ENCODE results near the gene ZNF138. TPM values are rescaled to one million over a fixed set of nuclear protein-coding genes. Genes with fewer than 3 reads are reported as not detected.
A peak's percentile ranks its signal among the peaks of the same experiment; 100 is the strongest.

ZNF138 gene
- total RNA-seq, 1 experiment from 2014 or later: 12.5 TPM

DNA sequence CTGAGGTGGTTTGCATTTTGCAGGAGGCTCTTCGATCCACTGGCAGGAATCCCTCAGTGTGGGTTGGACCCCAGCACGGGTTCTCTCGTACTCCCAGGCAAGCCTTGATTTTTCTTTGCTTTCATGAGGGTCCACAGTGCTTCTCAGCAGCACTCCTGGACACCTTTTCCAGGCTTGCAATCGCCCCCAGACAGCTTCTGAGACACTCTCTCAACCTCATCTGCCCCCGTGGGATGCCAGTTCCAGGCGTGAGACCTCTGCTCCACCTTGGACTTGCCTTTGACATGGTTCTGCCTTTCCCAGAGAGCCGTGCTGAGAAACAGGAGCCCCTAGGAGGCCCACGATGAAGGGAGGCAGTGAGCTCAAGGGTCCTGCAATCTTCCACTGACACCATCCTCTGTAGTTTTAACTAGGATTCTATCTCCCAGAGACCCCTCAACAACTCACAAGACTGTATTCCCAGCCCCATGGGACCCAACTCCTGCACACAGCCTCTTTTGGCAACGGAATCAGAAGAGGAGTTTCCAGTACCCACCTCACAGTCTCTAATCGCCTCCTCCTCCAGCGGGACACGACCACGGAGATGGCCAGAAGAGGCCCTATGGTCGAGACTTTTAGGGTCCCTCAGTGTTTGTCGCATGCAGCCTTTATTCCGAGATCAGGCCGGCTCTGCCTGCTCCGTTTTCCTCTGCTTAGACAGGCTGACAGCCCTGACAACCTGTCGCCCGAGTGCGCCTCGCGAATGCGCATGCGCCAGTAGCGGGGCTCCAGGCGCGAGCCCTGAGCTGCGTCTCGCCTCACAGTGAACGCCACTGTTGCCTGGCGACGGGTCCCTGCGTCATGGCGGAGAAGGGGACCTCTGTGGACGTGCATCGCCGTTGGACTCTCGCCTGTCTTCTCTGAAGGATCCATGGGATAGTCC, 82.8 kb downstream of the ZNF138 start:
- Histone ChIP-seq H3K27me3 (replicated peaks; ENCODE audit: control insufficient read depth, insufficient read depth, low read length) (no peaks in the 10 kb centered on the region), H3K36me3 (ENCODE audit: control insufficient read depth, insufficient read depth, low read length) (no peaks in the 10 kb centered on the region), H3K4me3 (ENCODE audit: low read depth, low read length) (no peak overlapping the region), H3K9me3 (peaks cover 24% of the 10 kb centered on the region), H3K4me1 (no peaks in the 10 kb centered on the region)
- no TSS peak for BruUV-seq (replicated peaks)
- Mint-ChIP-seq H3K4me1 (ENCODE audit: low read depth, unreplicated experiment) (no peaks in the 10 kb centered on the region), H3K27me3 (ENCODE audit: insufficient read depth, unreplicated experiment) (peaks cover 3% of the 10 kb centered on the region), H3K4me3 (ENCODE audit: unreplicated experiment) (no peak overlapping the region), H3K27ac (ENCODE audit: unreplicated experiment) (no peak overlapping the region), H3K9me3 (ENCODE audit: unreplicated experiment) (peaks cover 28% of the 10 kb centered on the region), H3K36me3 (ENCODE audit: insufficient read depth, unreplicated experiment) (no peaks in the 10 kb centered on the region)
- ChIA-PET POLR2A (no interaction called here), CTCF (no interaction called here)
- TF ChIP-seq, protein P1, sequence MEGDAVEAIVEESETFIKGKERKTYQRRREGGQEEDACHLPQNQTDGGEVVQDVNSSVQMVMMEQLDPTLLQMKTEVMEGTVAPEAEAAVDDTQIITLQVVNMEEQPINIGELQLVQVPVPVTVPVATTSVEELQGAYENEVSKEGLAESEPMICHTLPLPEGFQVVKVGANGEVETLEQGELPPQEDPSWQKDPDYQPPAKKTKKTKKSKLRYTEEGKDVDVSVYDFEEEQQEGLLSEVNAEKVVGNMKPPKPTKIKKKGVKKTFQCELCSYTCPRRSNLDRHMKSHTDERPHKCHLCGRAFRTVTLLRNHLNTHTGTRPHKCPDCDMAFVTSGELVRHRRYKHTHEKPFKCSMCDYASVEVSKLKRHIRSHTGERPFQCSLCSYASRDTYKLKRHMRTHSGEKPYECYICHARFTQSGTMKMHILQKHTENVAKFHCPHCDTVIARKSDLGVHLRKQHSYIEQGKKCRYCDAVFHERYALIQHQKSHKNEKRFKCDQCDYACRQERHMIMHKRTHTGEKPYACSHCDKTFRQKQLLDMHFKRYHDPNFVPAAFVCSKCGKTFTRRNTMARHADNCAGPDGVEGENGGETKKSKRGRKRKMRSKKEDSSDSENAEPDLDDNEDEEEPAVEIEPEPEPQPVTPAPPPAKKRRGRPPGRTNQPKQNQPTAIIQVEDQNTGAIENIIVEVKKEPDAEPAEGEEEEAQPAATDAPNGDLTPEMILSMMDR (IDR thresholded peaks at IDR 0.05; ENCODE audit: insufficient read depth in 1 of 2, low read depth in 1 of 2, low read length in 1 of 2, severe bottlenecking in 1 of 2, unreplicated experiment in 1 of 2): no peak
- intact Hi-C loops (cut with micrococcal nuclease; ENCODE audit: unreplicated experiment): no loop called here
- peak in 1 of 2 experiments; percentile 13 for DNase-seq

DNA sequence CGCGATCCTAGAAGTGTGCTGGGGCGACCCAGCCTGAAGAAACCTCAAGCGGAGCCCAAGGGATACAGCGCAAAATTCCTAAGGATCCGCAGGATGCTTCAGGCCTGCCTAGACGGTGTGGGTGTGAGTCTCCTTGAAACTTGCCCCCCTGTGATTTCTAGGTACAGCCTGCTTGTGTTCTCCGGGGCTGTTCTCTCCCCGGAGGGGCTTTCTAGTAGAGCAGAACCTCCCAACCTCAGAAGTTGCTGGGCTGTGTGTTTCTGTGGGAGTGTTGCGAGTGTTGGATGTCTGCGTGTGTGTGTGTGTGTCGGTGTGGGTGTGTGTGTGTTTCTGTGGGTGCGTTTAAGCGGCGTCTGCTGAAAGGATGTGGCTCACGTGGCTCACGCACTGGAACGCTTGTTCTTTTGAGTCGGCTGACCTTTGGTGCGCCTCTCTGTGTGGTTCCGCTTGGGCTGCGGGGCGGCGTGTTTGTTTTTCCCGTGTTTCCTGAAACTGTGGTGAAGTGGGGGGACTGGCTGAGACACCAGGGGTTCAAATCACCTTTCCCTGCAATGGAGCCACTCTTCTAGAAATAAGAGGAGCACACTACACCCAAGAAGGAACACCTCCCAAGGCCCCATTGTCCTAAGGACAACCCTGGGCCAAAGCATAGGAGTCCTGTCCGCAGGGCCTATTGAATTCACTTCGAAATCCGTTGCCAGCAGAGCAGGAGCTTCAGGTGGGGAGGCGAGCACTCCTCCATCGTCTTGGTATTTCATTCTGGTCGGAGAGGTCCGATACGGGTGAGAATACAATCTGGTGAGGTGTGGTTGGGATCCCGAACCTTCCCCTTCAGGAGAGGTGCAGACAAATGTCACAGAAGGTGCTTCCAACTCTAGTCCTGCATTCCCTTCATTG, 83.7 kb downstream of the ZNF138 start:
- TF ChIP-seq, protein P1 (IDR thresholded peaks at IDR 0.05; ENCODE audit: insufficient read depth in 1 of 2, low read depth in 1 of 2, low read length in 1 of 2, severe bottlenecking in 1 of 2, unreplicated experiment in 1 of 2): no peak
- peaks cover 22% of the 10 kb centered on the region for H3K9me3 Mint-ChIP-seq (ENCODE audit: unreplicated experiment)
- H3K36me3 ChIP-seq (ENCODE audit: control insufficient read depth, insufficient read depth, low read length): no peaks in the 10 kb centered on the region
- peak in 1 of 2 experiments; percentile 13 for DNase-seq
- H3K9me3 ChIP-seq: peaks cover 29% of the 10 kb centered on the region
- POLR2A ChIA-PET: no interaction called here
- no TSS peak for BruUV-seq (replicated peaks)
- CTCF ChIA-PET: no interaction called here
- peaks cover 3% of the 10 kb centered on the region for H3K27me3 Mint-ChIP-seq (ENCODE audit: insufficient read depth, unreplicated experiment)
- intact Hi-C loops (cut with micrococcal nuclease; ENCODE audit: unreplicated experiment): no loop called here
- no peak overlapping the region for H3K4me3 ChIP-seq (ENCODE audit: low read depth, low read length)
- no peaks in the 10 kb centered on the region for H3K27me3 ChIP-seq (replicated peaks; ENCODE audit: control insufficient read depth, insufficient read depth, low read length)
- H3K27ac Mint-ChIP-seq (ENCODE audit: unreplicated experiment): no peak overlapping the region
- no peak overlapping the region for H3K4me3 Mint-ChIP-seq (ENCODE audit: unreplicated experiment)
- no peaks in the 10 kb centered on the region for H3K4me1 Mint-ChIP-seq (ENCODE audit: low read depth, unreplicated experiment)
- H3K4me1 ChIP-seq: no peaks in the 10 kb centered on the region
- no peaks in the 10 kb centered on the region for H3K36me3 Mint-ChIP-seq (ENCODE audit: insufficient read depth, unreplicated experiment)

DNA sequence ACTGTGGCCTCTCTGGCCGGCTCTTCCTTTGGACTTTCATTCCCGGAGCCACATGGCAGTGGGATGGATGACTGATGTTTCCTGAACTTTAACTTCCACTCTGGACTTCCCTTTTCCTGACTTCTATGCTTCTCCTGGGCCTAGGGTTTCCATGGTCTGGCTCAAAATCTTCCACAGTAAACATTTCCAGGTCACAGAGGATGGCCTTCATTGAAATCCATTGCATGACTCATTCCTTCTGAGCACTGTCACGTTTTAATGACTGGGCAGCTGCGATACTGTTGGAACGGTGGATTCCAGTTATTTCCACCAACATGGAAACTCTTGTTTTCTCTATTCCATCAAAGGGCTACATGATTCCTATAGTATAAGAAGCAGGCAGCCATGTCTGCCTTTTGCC, 84.5 kb downstream of the ZNF138 start:
- BruUV-seq (replicated peaks): no TSS peak
- H3K4me3 Mint-ChIP-seq (ENCODE audit: unreplicated experiment): no peak overlapping the region
- ChIA-PET CTCF (no interaction called here), POLR2A (no interaction called here)
- no peaks in the 10 kb centered on the region for H3K4me1 Mint-ChIP-seq (ENCODE audit: low read depth, unreplicated experiment)
- H3K27ac Mint-ChIP-seq (ENCODE audit: unreplicated experiment): no peak overlapping the region
- peaks cover 15% of the 10 kb centered on the region for H3K9me3 Mint-ChIP-seq (ENCODE audit: unreplicated experiment)
- intact Hi-C loops (cut with micrococcal nuclease; ENCODE audit: unreplicated experiment): no loop called here
- peak in 1 of 2 experiments; percentile 2 for DNase-seq
- TF ChIP-seq, protein P1 (IDR thresholded peaks at IDR 0.05; ENCODE audit: insufficient read depth in 1 of 2, low read depth in 1 of 2, low read length in 1 of 2, severe bottlenecking in 1 of 2, unreplicated experiment in 1 of 2): no peak
- Histone ChIP-seq H3K4me3 (ENCODE audit: low read depth, low read length) (no peak overlapping the region), H3K4me1 (no peaks in the 10 kb centered on the region), H3K36me3 (ENCODE audit: control insufficient read depth, insufficient read depth, low read length) (no peaks in the 10 kb centered on the region), H3K9me3 (peaks cover 29% of the 10 kb centered on the region), H3K27me3 (replicated peaks; ENCODE audit: control insufficient read depth, insufficient read depth, low read length) (no peaks in the 10 kb centered on the region)
- H3K36me3 Mint-ChIP-seq (ENCODE audit: insufficient read depth, unreplicated experiment): no peaks in the 10 kb centered on the region
- H3K27me3 Mint-ChIP-seq (ENCODE audit: insufficient read depth, unreplicated experiment): peaks cover 1% of the 10 kb centered on the region
